Endothelial cell of umbilical vein (primary cell): ENCODE measurements around the gene SHPK. TPM values are rescaled to one million over a fixed set of nuclear protein-coding genes. Genes with fewer than 3 reads are reported as not detected.

Experiments used
- BruUV-seq: library from RNA; stranded (reverse); fragments of 400-500 nt; replicated peaks from 2 replicates; lab custom pipeline; 2021; lab: Mats Ljungman, UMichigan
- CTCF ChIA-PET: fragments of 300-600, 350-600 bp; sonication (Branson Sonifier 250); formaldehyde crosslinking; loops from one replicate; lab custom pipeline; 2021; ENCODE audit warnings: antibody characterized with exemption, inconsistent platforms; lab: Charles Lee
- POLR2A ChIA-PET: fragments of 300-600, 350-600 bp; sonication (Branson Sonifier 250); formaldehyde crosslinking; loops from one replicate; lab custom pipeline; 2021; ENCODE audit warnings: antibody characterized with exemption, inconsistent platforms; lab: Charles Lee
- DNase-seq: peaks from one replicate; pipeline ENCODE4 v3.0.0-alpha.2; 2011; ENCODE audit warnings: low read depth, low spot score
- FAIRE-seq: peaks from 2 replicates; lab custom pipeline; 2011; peaks lifted over from hg19 to GRCh38; lab: Jason Lieb, UNC
- H2AFZ ChIP-seq: 2 replicates; pipeline ENCODE4 v1.6.0; 2012; ENCODE audit warnings: low read depth, low read length, control low read depth, inconsistent platforms
- H3K27ac ChIP-seq: 2 replicates; pipeline ENCODE4 v1.5.1; 2011; ENCODE audit warnings: low read depth, mild to moderate bottlenecking, control low read depth, low read length, moderate library complexity; ENCODE audit not compliant: insufficient read depth
- H3K27me3 ChIP-seq, 2 experiments: 2 replicates each; pipeline versions ENCODE4 v1.6.0 to v1.6.1; 2011; ENCODE audit warnings: low read length in 2 of 2, mixed read lengths in 1 of 2; ENCODE audit not compliant: control insufficient read depth in 2 of 2, insufficient read depth in 2 of 2
- H3K36me3 ChIP-seq, 2 experiments: 2 replicates in 1 of 2; 3 replicates in 1 of 2; pipeline ENCODE4 v1.5.1; 2011; ENCODE audit warnings: low read length in 2 of 2, mild to moderate bottlenecking in 1 of 2, moderate library complexity in 1 of 2; ENCODE audit not compliant: control insufficient read depth in 2 of 2, insufficient read depth in 2 of 2; ENCODE audit errors: extremely low read depth in 1 of 2
- H3K4me1 ChIP-seq: 3 replicates; pipeline ENCODE4 v1.5.1; 2011; ENCODE audit warnings: mild to moderate bottlenecking, low read length; ENCODE audit not compliant: control insufficient read depth, insufficient read depth; ENCODE audit errors: extremely low read depth
- H3K4me2 ChIP-seq: 2 replicates; pipeline ENCODE4 v1.6.1; 2011; ENCODE audit warnings: low read length, control low read depth, mixed read lengths; ENCODE audit not compliant: insufficient read depth
- H3K4me3 ChIP-seq, 3 experiments: fragments of 200-600 bp in 1 of 3; sonication (generic), shearing (Covaris generic) in 1 of 3; replicated peaks in 1 of 3; 2 replicates each; pipeline ENCODE4 v1.5.1; 2011 to 2016; ENCODE audit warnings: control low read depth in 3 of 3, low read length in 3 of 3, mild to moderate bottlenecking in 2 of 3, inconsistent platforms in 1 of 3, low read depth in 1 of 3, moderate library complexity in 1 of 3; ENCODE audit not compliant: insufficient read depth in 1 of 3
- H3K79me2 ChIP-seq: 2 replicates; pipeline ENCODE4 v1.6.0; 2012; ENCODE audit warnings: low read length, inconsistent platforms; ENCODE audit not compliant: control insufficient read depth, insufficient read depth
- H3K9ac ChIP-seq: replicated peaks from 2 replicates; pipeline ENCODE3; 2011; ENCODE audit warnings: low read length, control low read depth; ENCODE audit not compliant: insufficient read depth; ENCODE audit errors: extremely low read depth
- H3K9me1 ChIP-seq: replicated peaks from 3 replicates; pipeline ENCODE4 v1.6.0; 2011; ENCODE audit warnings: mild to moderate bottlenecking, low read length; ENCODE audit not compliant: control insufficient read depth, insufficient read depth; ENCODE audit errors: extremely low read depth
- H3K9me3 ChIP-seq: replicated peaks from 2 replicates; pipeline ENCODE4 v1.5.1; 2012; ENCODE audit warnings: low read length, inconsistent platforms; ENCODE audit not compliant: control insufficient read depth, insufficient read depth
- H4K20me1 ChIP-seq: replicated peaks from 2 replicates; pipeline ENCODE3; 2011; ENCODE audit warnings: mild to moderate bottlenecking, low read length; ENCODE audit not compliant: control insufficient read depth, insufficient read depth; ENCODE audit errors: extremely low read depth
- EZH2 ChIP-seq: IDR thresholded peaks from 2 replicates; pipeline ENCODE4 v1.6.1; 2012; ENCODE audit warnings: borderline replicate concordance, low read depth, mild to moderate bottlenecking, moderate library complexity, low read length, inconsistent platforms; ENCODE audit not compliant: severe bottlenecking
- FOS ChIP-seq: IDR thresholded peaks from 2 replicates; pipeline ENCODE4 v1.6.1; 2011; ENCODE audit warnings: mild to moderate bottlenecking, low read length, moderate library complexity, borderline replicate concordance; ENCODE audit not compliant: insufficient read depth
- GATA2 ChIP-seq: IDR thresholded peaks from 2 replicates; pipeline ENCODE4 v1.7.0; 2011; ENCODE audit warnings: low read depth, mild to moderate bottlenecking, moderate library complexity, mixed read lengths, low read length; ENCODE audit not compliant: insufficient read length, insufficient read depth
- JUN ChIP-seq: IDR thresholded peaks from 2 replicates; pipeline ENCODE4 v1.6.1; 2011; ENCODE audit warnings: borderline replicate concordance, low read depth; ENCODE audit not compliant: insufficient read length, insufficient read depth
- MYC ChIP-seq: IDR thresholded peaks from one replicate; pipeline ENCODE4 v1.6.1; 2011; ENCODE audit warnings: mild to moderate bottlenecking, low read depth, low read length
- POLR2A ChIP-seq: IDR thresholded peaks from 2 replicates; pipeline ENCODE4 v1.6.1; 2012; ENCODE audit warnings: low read depth, mild to moderate bottlenecking, control low read depth, low read length
- POLR2AphosphoS5 ChIP-seq: IDR thresholded peaks from 2 replicates; pipeline ENCODE4 v1.6.1; 2012; ENCODE audit warnings: low read depth, mild to moderate bottlenecking, control low read depth, low read length, moderate library complexity; ENCODE audit not compliant: insufficient read depth
- dilution Hi-C: fragments of 300-500 bp; cut with MboI; formaldehyde crosslinking; loops from one replicate; pipeline ENCODE4 v1.15.0; 2019; ENCODE audit warnings: low sequenced_read_pairs; ENCODE audit not compliant: extremely low pct_ligation_motif_present
- intact Hi-C: fragments of 100-400 bp; cut with micrococcal nuclease; formaldehyde crosslinking; loops from one replicate; pipeline ENCODE4 v1.10.0; 2022
- polyA plus RNA-seq, 4 experiments: library from polyadenylated mRNA; depleted of rRNA in 3 of 4; stranded (reverse) in 3 of 4; unstranded in 1 of 4; fragments of >200 nt; gene quantifications; 2 replicates each; pipeline versions ENCODE4 v1.2.1 to v1.2.3, GENCODE V29; 2011 to 2012; ENCODE audit warnings: missing spikeins in 1 of 4
- total RNA-seq: library from RNA; stranded (reverse); gene quantifications from 2 replicates; pipeline ENCODE4 v1.2.3, GENCODE V29; 2021
- TF ChIP-seq, protein P1 (sequence below), 2 donors: IDR thresholded peaks; 1 replicate in 1 of 2; 2 replicates in 1 of 2; pipeline ENCODE4 v1.5.1; 2011; ENCODE audit warnings: low read length in 2 of 2, mild to moderate bottlenecking in 2 of 2, moderate library complexity in 2 of 2, control low read depth in 1 of 2, inconsistent platforms in 1 of 2, low read depth in 1 of 2; ENCODE audit not compliant: insufficient read depth in 1 of 2; ENCODE audit errors: extremely low read depth in 1 of 2
- TF ChIP-seq, protein P2 (sequence below): IDR thresholded peaks from 2 replicates; pipeline ENCODE4 v1.6.1; 2011; ENCODE audit not compliant: insufficient read depth, insufficient read length

SHPK gene
- total and polyA plus RNA-seq, 2 donors (not counting 3 experiments of a cell fraction or from before 2014, with no cell fraction given): 15.4 to 15.9 TPM

GRCh38 chr17:3682033-3682432 lies 46.0 kb upstream of the SHPK start:
- POLR2A ChIA-PET: no interaction called here
- intact Hi-C loops (loop anchor here (2.0 kb wide), 2 partner anchors 41 to 145 kb away; partner anchors contain the start of gene HASPIN), dilution Hi-C loops (no loop called here)
- H3K4me3 ChIP-seq: no peak overlapping the region
- H3K27me3 ChIP-seq: peaks cover 0 to 9% of the 10 kb centered on the region in 2 experiments
- FAIRE-seq (no peak), DNase-seq (no peak)
- no peaks in the 10 kb centered on the region for H3K79me2 ChIP-seq
- H3K4me1 ChIP-seq: no peaks in the 10 kb centered on the region
- no peak overlapping the region for H3K9ac ChIP-seq
- no peaks in the 10 kb centered on the region for H4K20me1 ChIP-seq
- no peaks in the 10 kb centered on the region for H3K36me3 ChIP-seq
- no peak overlapping the region for H2AFZ ChIP-seq
- no peaks in the 10 kb centered on the region for H3K9me3 ChIP-seq
- CTCF ChIA-PET: interaction anchor here (0.7 to 1.8 kb wide), 21 partner anchors 8 to 634 kb away, joined by 3 to 22 read pairs (median 4); partner anchors contain the start of genes HASPIN and P2RX5
- H3K27ac ChIP-seq: no peak overlapping the region
- TF ChIP-seq, protein P1, sequence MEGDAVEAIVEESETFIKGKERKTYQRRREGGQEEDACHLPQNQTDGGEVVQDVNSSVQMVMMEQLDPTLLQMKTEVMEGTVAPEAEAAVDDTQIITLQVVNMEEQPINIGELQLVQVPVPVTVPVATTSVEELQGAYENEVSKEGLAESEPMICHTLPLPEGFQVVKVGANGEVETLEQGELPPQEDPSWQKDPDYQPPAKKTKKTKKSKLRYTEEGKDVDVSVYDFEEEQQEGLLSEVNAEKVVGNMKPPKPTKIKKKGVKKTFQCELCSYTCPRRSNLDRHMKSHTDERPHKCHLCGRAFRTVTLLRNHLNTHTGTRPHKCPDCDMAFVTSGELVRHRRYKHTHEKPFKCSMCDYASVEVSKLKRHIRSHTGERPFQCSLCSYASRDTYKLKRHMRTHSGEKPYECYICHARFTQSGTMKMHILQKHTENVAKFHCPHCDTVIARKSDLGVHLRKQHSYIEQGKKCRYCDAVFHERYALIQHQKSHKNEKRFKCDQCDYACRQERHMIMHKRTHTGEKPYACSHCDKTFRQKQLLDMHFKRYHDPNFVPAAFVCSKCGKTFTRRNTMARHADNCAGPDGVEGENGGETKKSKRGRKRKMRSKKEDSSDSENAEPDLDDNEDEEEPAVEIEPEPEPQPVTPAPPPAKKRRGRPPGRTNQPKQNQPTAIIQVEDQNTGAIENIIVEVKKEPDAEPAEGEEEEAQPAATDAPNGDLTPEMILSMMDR (IDR thresholded peaks at IDR 0.05; ENCODE audit: extremely low read depth in 1 of 2, insufficient read depth in 1 of 2, low read depth in 1 of 2, low read length in 2 of 2): no peak
- TF ChIP-seq FOS: no peak
- no peak overlapping the region for H3K4me2 ChIP-seq
- no TSS peak for BruUV-seq
- no peaks in the 10 kb centered on the region for H3K9me1 ChIP-seq

DNA sequence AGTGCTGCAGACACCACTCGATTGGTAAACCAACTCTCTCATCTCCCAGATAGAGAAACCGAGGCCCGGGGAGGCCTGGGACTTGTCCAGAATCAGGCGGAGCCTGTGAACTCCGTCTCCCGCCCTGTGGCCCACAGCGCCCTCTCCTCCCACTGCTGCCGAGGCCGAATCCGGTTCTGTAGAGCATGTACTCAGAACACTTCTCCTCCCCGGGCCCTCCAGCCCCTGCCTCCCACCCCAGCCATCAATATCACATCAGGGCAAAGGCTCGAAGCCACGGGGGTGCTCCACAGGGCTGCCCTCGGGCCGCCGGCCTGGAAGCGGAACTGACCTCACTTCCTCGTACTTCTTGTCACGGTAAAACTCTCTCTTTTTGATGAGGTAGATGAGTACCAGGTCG lies 45.5 kb upstream of the SHPK start:
- TF ChIP-seq, protein P1 (IDR thresholded peaks at IDR 0.05; ENCODE audit: extremely low read depth in 1 of 2, insufficient read depth in 1 of 2, low read depth in 1 of 2, low read length in 2 of 2): no peak
- TF ChIP-seq, protein P2, sequence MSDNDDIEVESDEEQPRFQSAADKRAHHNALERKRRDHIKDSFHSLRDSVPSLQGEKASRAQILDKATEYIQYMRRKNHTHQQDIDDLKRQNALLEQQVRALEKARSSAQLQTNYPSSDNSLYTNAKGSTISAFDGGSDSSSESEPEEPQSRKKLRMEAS: no peak
- no peak for TF ChIP-seq FOS
- TF ChIP-seq GATA2: no peak
- TF ChIP-seq MYC: no peak
- TF ChIP-seq EZH2: no peak
- no peak for TF ChIP-seq POLR2AphosphoS5
- no peak for TF ChIP-seq JUN
- no peak for TF ChIP-seq POLR2A
- intact Hi-C loops: no loop called here

More for the DNA sequence above, 45.5 kb upstream of the SHPK start:
- no peaks in the 10 kb centered on the region for H4K20me1 ChIP-seq
- FAIRE-seq (no peak), DNase-seq (no peak)
- H3K4me1 ChIP-seq: no peaks in the 10 kb centered on the region
- no peaks in the 10 kb centered on the region for H3K9me1 ChIP-seq
- BruUV-seq: no TSS peak
- no peak overlapping the region for H3K4me2 ChIP-seq
- H2AFZ ChIP-seq: no peak overlapping the region
- ChIA-PET POLR2A (no interaction called here), CTCF (interaction anchor here (1.3 kb wide), 1 partner anchor 41 kb away, joined by 3 read pairs; no protein-coding TSS in a partner anchor)
- H3K9me3 ChIP-seq: no peaks in the 10 kb centered on the region
- H3K27me3 ChIP-seq: peaks cover 0 to 9% of the 10 kb centered on the region in 2 experiments
- H3K27ac ChIP-seq: no peak overlapping the region
- dilution Hi-C loops: no loop called here
- no peak overlapping the region for H3K9ac ChIP-seq
- H3K36me3 ChIP-seq: no peaks in the 10 kb centered on the region
- no peak overlapping the region for H3K4me3 ChIP-seq
- H3K79me2 ChIP-seq: no peaks in the 10 kb centered on the region
